GM12878 (cell line): ENCODE results near the gene GHRL. TPM values are rescaled to one million over a fixed set of nuclear protein-coding genes. Genes with fewer than 3 reads are reported as not detected.

Experiments used
- ATAC-seq: fragments of 200-7000 bp; cut with Tn5 transposase; 3 replicates; pipeline ENCODE4 v1.9.1; 2020; ENCODE audit warnings: mild to moderate bottlenecking, moderate library complexity
- BruUV-seq: library from RNA; stranded (reverse); fragments of 400-500 nt; replicated peaks from 2 replicates; lab custom pipeline; 2021; lab: Mats Ljungman, UMichigan
- CTCF ChIA-PET: fragments of 300-600 bp; sonication (Branson Sonifier 250); formaldehyde crosslinking; extraction: SDS; loops from one replicate; lab custom pipeline; 2021; ENCODE audit warnings: inconsistent platforms; lab: Yijun Ruan, JAX
- POLR2A ChIA-PET: fragments of 350-600 bp; formaldehyde crosslinking; extraction: SDS; loops from one replicate; lab custom pipeline; 2021; ENCODE audit warnings: inconsistent platforms; lab: Charles Lee
- RAD21 ChIA-PET: fragments of 300-600 bp; sonication (Branson Sonifier 250); formaldehyde crosslinking; loops from one replicate; lab custom pipeline; 2023; ENCODE audit warnings: antibody characterized with exemption; ENCODE audit not compliant: unreplicated experiment; lab: Charles Lee
- SMC1A ChIA-PET: fragments of 300-600 bp; sonication (Branson Sonifier 250); formaldehyde crosslinking; loops from one replicate; lab custom pipeline; 2023; ENCODE audit not compliant: unreplicated experiment, uncharacterized antibody; lab: Charles Lee
- DNase-seq: peaks from one replicate; pipeline ENCODE4 v3.0.0-alpha.2; 2011; ENCODE audit warnings: low read depth, low spot score
- FAIRE-seq: peaks from 3 replicates; lab custom pipeline; 2011; peaks lifted over from hg19 to GRCh38; lab: Jason Lieb, UNC
- H2AFZ ChIP-seq: 2 replicates; pipeline ENCODE4 v1.6.0; 2011; ENCODE audit warnings: low read depth, low read length, control low read depth; ENCODE audit not compliant: control insufficient read depth
- H3K27ac ChIP-seq: 2 replicates; pipeline ENCODE4 v1.5.1; 2011; ENCODE audit warnings: control low read depth; ENCODE audit not compliant: control insufficient read depth, insufficient read depth
- H3K27me3 ChIP-seq, 2 experiments: replicated peaks in 1 of 2; 2 replicates each; pipeline versions ENCODE4 v1.6.0 to v1.6.1; 2011; ENCODE audit warnings: low read length in 1 of 2; ENCODE audit not compliant: control insufficient read depth in 2 of 2, insufficient read depth in 2 of 2
- H3K36me3 ChIP-seq, 2 experiments: 2 replicates each; pipeline ENCODE4 v1.5.1; 2011; ENCODE audit warnings: low read length in 1 of 2; ENCODE audit not compliant: control insufficient read depth in 2 of 2, insufficient read depth in 2 of 2
- H3K4me1 ChIP-seq: 2 replicates; pipeline ENCODE4 v1.6.1; 2011; ENCODE audit warnings: mild to moderate bottlenecking, low read length, moderate library complexity, mixed read lengths; ENCODE audit not compliant: control insufficient read depth, insufficient read depth
- H3K4me2 ChIP-seq: 2 replicates; pipeline ENCODE4 v1.6.0; 2011; ENCODE audit warnings: control low read depth; ENCODE audit not compliant: control insufficient read depth, insufficient read depth
- H3K4me3 ChIP-seq: fragments of 200-600 bp; sonication (generic); 2 replicates; pipeline ENCODE4 v1.5.1; 2016
- H3K79me2 ChIP-seq: 2 replicates; pipeline ENCODE4 v1.6.0; 2011; ENCODE audit warnings: low read length; ENCODE audit not compliant: control insufficient read depth, insufficient read depth
- H3K9ac ChIP-seq: 2 replicates; pipeline ENCODE4 v1.8.0; 2011; ENCODE audit warnings: low read length, control low read depth, mixed read lengths; ENCODE audit not compliant: control insufficient read depth, insufficient read depth
- H3K9me3 ChIP-seq: replicated peaks from 3 replicates; pipeline ENCODE4 v1.5.1; 2011; ENCODE audit warnings: mild to moderate bottlenecking, low read length; ENCODE audit not compliant: control insufficient read depth, insufficient read depth
- H4K20me1 ChIP-seq: 2 replicates; pipeline ENCODE4 v1.6.0; 2011; ENCODE audit not compliant: control insufficient read depth, insufficient read depth
- CBX3 ChIP-seq: fragments of 200-600 bp; sonication (generic); IDR thresholded peaks from 2 replicates; pipeline ENCODE4 v1.6.1; 2016; ENCODE audit warnings: low read depth, borderline replicate concordance
- GATAD2B ChIP-seq: fragments of 450-650 bp; conservative IDR thresholded peaks from 2 replicates; pipeline ENCODE4 v1.6.1; 2017; ENCODE audit warnings: low read depth, mild to moderate bottlenecking, moderate library complexity
- JUNB ChIP-seq: IDR thresholded peaks from 2 replicates; pipeline ENCODE4 v1.6.1; 2016; ENCODE audit warnings: antibody characterized with exemption, mild to moderate bottlenecking
- KAT2A ChIP-seq: conservative IDR thresholded peaks from 2 replicates; pipeline ENCODE4 v1.6.1; 2011; ENCODE audit warnings: low read depth, low read length; ENCODE audit not compliant: control insufficient read depth
- KLF5 ChIP-seq: fragments of 450-650 bp; IDR thresholded peaks from 2 replicates; pipeline ENCODE4 v1.6.1; 2014; ENCODE audit warnings: mild to moderate bottlenecking; ENCODE audit not compliant: partially characterized antibody
- MYB ChIP-seq: fragments of 150-350 bp; IDR thresholded peaks from 2 replicates; pipeline ENCODE4 v1.6.1; 2014; ENCODE audit warnings: mild to moderate bottlenecking, low read depth, low read length, borderline replicate concordance
- NFYB ChIP-seq: IDR thresholded peaks from 2 replicates; pipeline ENCODE4 v1.6.1; 2011; ENCODE audit warnings: low read depth, mild to moderate bottlenecking, low read length, improper control_type of control experiment, moderate library complexity; ENCODE audit not compliant: insufficient read depth
- ZBTB33 ChIP-seq: fragments of 450-650 bp; IDR thresholded peaks from 2 replicates; pipeline ENCODE4 v1.6.1; 2017; ENCODE audit warnings: mild to moderate bottlenecking
- ZBTB4 ChIP-seq: fragments of 450-650 bp; formaldehyde crosslinking; IDR thresholded peaks from 2 replicates; pipeline ENCODE4 v1.4.0; 2022; ENCODE audit warnings: mild to moderate bottlenecking, moderate library complexity
- ZZZ3 ChIP-seq: IDR thresholded peaks from 2 replicates; pipeline ENCODE4 v1.6.1; 2011; ENCODE audit warnings: low read depth; ENCODE audit not compliant: control insufficient read depth, insufficient read length
- in situ Hi-C: fragments of 300-500 bp; cut with MboI; formaldehyde crosslinking; loops from 9 replicates; pipeline ENCODE4 v1.14.3; 2018; ENCODE audit warnings: mixed read lengths
- intact Hi-C: fragments of 100-400 bp; cut with micrococcal nuclease; formaldehyde crosslinking; loops from one replicate; pipeline ENCODE4 v1.14.2; 2022; ENCODE audit not compliant: unreplicated experiment
- polyA plus RNA-seq, 11 experiments: library from polyadenylated mRNA; depleted of rRNA in 4 of 11; unstranded in 6 of 11; stranded (reverse) in 5 of 11; fragments of >200 nt; fragmentation: Nextera tagmentation in 4 of 11; fragmentation: Illumina TruSeq in 1 of 11; extraction: Ambion mirVana in 4 of 11; extraction: Trizol in 1 of 11; gene quantifications; 1 replicate in 1 of 11; 2 replicates in 10 of 11; pipeline versions ENCODE4 v1.2.1 to v1.2.3, GENCODE V29; 2011 to 2016; ENCODE audit warnings: inconsistent platforms in 2 of 11, missing spikeins in 2 of 11, low read depth in 1 of 11
- total RNA-seq, 4 experiments: library from RNA; depleted of rRNA in 3 of 4; stranded (reverse); fragments of >200 nt in 3 of 4; fragmentation: Illumina TruSeq in 1 of 4; extraction: Trizol in 1 of 4; gene quantifications; 2 replicates each; pipeline versions ENCODE4 v1.2.1 to v1.2.3, GENCODE V29; 2013 to 2021
- TF ChIP-seq, protein P1 (sequence below): IDR thresholded peaks from 2 replicates; pipeline ENCODE4 v1.6.1; 2012; ENCODE audit warnings: low read depth, low read length, improper control_type of control experiment

Gene GHRL
- total and polyA plus RNA-seq, 10 of the 15 experiments (the other 5 are each of a cell fraction or from before 2014, with no cell fraction given) = 0.35 to 2.2 (median 0.88) TPM

DNA sequence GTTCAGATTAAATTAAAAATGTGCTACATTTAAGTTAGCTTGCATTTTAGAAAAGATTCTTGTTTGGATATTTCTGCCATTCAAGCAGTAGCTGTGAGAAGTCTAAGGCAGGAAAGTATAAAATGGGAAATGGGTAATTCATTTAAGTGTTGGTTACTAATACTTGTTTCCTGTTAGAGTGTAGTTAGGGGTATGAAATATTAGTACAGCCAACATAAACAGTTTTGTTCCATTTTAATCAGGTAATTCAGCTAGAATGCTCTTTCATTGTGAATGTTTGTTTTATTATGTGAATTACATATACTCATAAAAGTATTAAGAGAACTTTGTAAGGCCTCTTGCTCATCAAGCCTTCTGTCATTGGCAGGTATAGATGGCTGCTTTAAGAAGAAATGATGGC is 24.6 kb downstream of the GHRL start:
- RAD21 ChIA-PET = no interaction called here
- no peaks in the 10 kb centered on the region for H3K4me1 ChIP-seq
- POLR2A ChIA-PET = interaction anchor here (0.9 to 1.2 kb wide), 3 partner anchors 10 to 53 kb away, joined by 3 read pairs; partner anchors contain the start of gene SEC13

More for the DNA sequence above, 24.6 kb downstream of the GHRL start:
- no peak overlapping the region for H3K27ac ChIP-seq
- H3K9me3 ChIP-seq = no peaks in the 10 kb centered on the region
- ChIA-PET CTCF (interaction anchor here (1.3 kb wide), 1 partner anchor 12 kb away, joined by 6 read pairs; no protein-coding TSS in a partner anchor), SMC1A (no interaction called here)
- BruUV-seq = no TSS peak
- H3K9ac ChIP-seq = no peak overlapping the region
- FAIRE-seq = no peak
- no peak for ATAC-seq
- H3K79me2 ChIP-seq = peaks cover 54% of the 10 kb centered on the region
- in situ Hi-C loops = no loop called here
- no peak overlapping the region for H3K4me3 ChIP-seq
- no peak for DNase-seq
- H3K4me2 ChIP-seq = no peak overlapping the region
- no peaks in the 10 kb centered on the region; the same call in 1 of the 2 replicates for H4K20me1 ChIP-seq
- intact Hi-C loops = no loop called here
- H3K27me3 ChIP-seq = no peaks in the 10 kb centered on the region
- peaks cover 22 to 33% of the 10 kb centered on the region in 2 experiments; a peak in 3 of 4 replicates for H3K36me3 ChIP-seq
- no peak for TF ChIP-seq GATAD2B
- TF ChIP-seq KLF5 = no peak
- TF ChIP-seq ZBTB4 (CRISPR knock-in tag) = no peak
- TF ChIP-seq MYB = no peak
- no peak for TF ChIP-seq KAT2A
- TF ChIP-seq ZZZ3 = no peak
- no peak for TF ChIP-seq ZBTB33
- no peak for TF ChIP-seq CBX3
- TF ChIP-seq, protein P1, sequence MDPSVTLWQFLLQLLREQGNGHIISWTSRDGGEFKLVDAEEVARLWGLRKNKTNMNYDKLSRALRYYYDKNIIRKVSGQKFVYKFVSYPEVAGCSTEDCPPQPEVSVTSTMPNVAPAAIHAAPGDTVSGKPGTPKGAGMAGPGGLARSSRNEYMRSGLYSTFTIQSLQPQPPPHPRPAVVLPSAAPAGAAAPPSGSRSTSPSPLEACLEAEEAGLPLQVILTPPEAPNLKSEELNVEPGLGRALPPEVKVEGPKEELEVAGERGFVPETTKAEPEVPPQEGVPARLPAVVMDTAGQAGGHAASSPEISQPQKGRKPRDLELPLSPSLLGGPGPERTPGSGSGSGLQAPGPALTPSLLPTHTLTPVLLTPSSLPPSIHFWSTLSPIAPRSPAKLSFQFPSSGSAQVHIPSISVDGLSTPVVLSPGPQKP = no peak
- no peak for TF ChIP-seq NFYB
- TF ChIP-seq JUNB = no peak
- no peak overlapping the region for H2AFZ ChIP-seq
